Measurements from ENCODE around the gene RPS13.
"Not testable (repeated sequence)": the region's sequence is repeated elsewhere in the genome, so short reads cannot be mapped to it uniquely, and the experiment has no call there.

Gene RPS13

DNA sequence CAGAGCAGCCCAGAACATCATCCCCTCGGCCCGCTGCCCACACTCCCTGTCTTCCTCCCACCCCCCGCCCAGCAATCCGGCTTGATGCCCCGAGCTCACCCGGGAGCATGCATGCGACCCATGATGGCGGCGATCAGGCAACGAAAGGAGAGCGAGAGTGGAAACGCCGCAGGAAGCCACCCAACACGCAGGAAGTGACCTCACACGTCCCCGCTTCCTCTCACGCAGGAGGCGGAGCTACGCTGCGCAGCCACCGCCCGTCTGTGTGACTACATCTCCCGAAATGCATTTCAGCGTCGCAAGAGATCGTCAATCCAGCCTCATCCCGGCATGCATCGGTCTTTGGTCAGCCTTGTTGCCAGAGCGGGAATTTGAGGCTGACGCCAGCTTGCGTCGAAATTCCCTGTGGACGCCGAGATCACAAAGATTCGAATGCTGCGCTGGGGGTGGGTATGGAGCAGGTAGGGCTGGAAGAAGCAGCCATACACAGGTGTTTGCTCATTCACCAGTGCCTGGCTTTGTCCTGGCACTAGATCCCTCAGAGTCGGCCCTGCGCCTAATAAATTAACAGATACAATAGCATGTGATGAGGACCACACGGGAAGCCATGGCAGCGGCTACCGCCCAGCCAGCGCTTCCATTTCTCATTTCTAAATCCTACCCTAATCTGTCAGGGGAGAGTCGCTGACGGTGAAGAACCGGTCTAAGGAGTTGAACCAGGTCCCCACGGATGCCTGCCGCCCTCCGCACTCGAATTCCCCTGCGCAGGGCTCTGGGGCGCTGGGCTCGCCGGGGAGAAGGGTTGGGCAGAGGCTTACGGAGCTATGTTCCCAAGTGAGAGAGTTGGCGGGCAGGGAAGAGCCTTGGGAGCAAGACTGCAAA lies at the start of gene RPS13:
Gene RPS13 (minus strand): TSS at position 148 of the 882 bp plus-strand sequence. CDS start 26 bp downstream, at position 122.
- peak; percentile 93 for DNase-seq (ENCODE audit: low read depth)

DNA sequence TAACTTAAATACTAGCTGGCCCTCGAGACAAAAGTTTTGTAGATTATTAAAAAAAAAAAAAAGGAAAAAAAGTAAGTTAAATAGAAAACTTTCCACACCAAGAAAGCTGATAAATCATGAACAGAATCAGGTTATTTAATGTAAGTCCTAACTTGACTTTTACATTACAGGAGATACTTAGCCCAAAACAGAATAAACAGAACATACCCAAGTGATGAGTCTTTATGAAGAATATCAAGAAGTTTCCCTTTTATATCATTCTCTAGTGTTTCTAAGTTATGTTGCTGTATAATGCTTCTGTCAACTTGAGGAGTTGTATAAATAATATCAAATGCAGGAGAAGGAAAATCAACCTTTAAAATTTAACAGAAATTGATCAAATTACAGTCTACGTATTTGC lies 44.5 kb upstream of the RPS13 start:
- DNase-seq (ENCODE audit: low read depth), result no peak

DNA sequence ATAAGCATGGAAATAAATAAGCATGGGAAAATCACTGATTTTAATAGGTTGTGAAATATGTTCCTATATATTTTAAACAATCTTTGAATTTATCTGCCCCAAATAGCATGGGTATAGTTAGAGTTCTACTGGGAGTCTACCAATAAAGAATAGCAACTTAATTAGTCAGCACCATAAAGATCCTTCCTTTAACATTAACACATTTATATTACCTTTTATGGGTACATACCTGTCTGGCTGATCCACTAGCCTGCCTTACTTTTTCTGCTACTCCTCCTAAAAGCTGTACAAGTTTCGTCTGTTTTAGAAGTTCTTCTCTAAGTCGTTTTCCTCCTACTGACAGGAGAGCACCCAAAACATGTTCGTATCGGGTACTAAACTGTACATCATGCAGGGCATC lies 39.8 kb upstream of the RPS13 start:
- no peak for DNase-seq (ENCODE audit: low read depth)

DNA sequence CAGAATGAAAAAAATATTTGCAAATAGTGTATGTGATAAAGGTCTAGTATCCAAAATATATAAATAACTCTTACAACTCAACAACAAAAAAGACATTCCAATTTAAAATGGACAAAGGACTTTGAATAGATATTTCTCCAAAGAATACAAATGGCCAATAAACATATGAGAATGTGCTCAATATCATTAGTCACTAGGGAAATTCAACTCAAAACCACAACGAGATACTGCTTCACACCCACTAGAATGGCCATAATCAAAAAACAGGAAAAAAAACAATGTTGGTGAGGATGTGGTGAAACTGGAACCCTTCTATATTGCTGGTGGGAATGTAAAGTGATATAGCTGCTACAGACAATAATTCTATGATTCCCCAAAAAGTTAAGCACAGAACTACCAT lies 38.6 kb upstream of the RPS13 start:
- DNase-seq (ENCODE audit: low read depth), result no peak

DNA sequence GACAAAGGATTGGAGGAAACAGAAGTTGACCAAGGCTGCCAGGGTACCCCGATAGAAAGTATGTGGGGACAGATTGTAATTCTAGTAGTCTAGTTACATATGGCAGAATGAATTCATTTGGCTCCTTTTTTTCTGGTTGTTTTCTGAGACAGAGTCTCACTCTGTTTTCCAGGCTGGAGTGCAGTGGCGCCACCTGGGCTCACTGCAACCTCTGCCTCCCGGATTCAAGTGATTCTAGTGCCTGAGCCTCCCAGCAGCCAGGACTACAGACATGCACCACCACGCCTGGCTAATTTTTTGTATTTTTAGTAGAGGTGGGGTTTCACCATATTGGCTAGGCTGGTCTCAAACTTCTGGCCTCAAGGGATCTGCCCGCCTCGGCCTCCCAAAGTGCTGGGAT lies 30.3 kb upstream of the RPS13 start:
- DNase-seq (ENCODE audit: low read depth), result not testable (repeated sequence)

DNA sequence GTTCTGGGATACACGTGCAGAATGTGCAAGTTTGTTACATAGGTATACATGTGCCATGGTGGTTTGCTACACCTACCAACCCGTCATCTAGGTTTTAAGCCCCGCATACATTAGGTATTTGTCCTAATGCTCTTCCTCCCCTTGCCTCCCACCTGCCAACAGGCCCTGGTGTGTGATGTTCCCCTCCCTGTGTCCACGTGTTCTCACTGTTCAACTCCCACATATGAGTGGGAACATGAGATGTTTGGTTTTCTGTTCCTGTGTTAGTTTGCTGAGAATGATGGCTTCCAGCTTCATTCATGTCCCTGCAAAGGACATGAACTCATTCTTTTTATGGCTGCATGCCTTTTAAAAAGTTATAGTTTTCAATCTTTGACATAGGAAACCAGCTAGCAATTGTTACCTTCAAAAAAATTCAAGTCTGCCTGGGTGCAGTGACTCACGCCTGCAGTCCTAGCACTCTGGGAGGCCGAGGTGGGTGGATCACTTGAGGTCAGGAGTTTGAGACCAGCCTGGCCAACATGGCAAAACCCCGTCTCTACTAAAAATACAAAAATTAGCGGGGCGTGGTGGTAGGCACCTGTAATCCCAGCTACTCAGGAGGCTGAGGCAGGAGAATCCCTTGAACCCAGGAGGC lies 28.1 kb upstream of the RPS13 start:
- DNase-seq (ENCODE audit: low read depth), result not testable (repeated sequence)

DNA sequence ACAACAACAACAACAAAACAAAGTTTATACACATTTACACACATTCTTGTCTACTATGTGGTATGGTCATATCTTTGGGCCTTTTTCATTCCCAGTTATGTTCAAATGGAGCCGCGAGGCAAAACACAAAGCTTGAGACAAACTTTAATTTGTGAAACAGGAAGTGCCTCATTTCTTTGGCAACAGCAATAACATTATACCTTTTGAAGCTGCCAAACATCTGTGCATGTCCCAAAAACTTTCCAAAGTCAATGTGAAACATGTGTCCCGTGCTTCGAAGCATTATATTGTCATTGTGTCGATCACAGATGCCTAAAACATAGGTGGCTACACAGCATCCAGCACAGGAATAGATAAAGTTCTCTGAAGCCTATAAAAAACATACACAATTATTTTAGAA lies 25.0 kb upstream of the RPS13 start:
- DNase-seq (ENCODE audit: low read depth), result no peak

DNA sequence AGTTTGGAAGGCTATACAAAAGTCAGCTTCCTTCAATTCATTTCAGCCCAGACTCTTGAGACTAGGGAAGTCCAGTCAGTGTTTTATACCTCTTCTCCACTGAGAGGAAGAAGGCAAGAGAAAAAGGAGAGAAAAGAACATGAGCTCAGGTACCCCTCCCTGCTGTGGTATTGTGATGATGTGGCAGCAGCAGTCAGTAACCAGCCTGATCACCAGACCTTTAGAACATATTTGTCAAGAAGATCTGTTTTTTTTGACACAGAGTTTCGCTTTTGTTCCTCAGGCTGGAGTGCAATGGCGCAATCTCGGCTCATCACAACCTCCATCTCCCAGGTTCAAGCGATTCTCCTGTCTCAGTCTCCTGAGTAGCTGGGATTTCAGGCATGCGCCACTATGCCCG lies 21.2 kb upstream of the RPS13 start:
- no peak for DNase-seq (ENCODE audit: low read depth)

DNA sequence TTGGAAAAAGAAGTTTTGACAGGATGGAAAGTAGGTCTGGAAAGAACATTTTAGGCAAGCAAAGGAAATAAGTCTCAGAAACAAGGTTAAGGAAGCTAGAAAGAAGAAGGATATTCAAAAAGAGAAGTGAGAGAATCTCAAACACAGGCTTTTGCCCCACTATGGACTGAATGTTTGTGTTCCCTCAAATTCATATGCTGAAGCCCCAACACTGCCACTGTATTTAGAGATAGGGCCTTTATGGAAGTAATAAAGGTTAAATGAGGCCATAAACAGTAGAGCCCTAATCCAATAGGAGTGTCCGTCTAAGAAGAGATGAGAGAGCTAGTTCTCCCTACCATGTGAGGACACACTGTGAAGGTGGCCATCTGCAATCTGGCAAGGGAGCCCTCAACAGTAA lies 20.6 kb upstream of the RPS13 start:
- DNase-seq (ENCODE audit: low read depth), result no peak

DNA sequence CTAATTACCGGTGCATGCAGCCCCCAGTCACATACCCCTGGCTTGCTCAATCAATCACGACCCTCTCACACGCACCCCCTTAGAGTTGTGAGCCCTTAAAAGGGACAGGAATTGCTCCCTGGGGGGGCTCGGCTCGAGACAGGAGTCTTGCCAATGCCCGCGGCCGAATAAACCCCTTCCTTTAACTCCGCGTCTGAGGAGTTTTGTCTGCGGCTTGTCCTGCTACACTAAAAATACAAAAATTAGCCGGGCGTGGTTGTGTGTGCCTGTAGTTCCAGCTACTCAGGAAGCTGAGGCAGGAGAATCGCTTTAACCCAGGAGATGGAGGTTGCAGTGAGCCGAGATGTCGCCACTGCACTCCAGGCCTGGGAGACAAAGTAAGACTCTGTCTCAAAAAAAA lies 8.5 kb upstream of the RPS13 start:
- not testable (repeated sequence) for DNase-seq (ENCODE audit: low read depth)

DNA sequence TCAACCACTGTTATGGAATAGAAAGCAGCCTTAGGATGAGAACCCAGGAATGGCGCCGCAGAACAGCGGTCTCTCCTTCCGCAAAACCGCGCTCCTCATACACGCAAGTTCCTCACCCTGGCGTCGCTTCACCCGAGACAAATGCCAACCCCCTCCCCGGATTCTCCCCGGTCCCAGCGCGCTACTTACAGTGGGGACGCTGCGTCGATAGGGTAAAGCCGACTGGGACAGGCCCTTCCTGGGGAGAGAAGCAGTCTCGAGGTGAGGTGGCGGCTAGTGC lies 287 bp downstream of the RPS13 start:
- DNase-seq (ENCODE audit: low read depth), result no peak

DNA sequence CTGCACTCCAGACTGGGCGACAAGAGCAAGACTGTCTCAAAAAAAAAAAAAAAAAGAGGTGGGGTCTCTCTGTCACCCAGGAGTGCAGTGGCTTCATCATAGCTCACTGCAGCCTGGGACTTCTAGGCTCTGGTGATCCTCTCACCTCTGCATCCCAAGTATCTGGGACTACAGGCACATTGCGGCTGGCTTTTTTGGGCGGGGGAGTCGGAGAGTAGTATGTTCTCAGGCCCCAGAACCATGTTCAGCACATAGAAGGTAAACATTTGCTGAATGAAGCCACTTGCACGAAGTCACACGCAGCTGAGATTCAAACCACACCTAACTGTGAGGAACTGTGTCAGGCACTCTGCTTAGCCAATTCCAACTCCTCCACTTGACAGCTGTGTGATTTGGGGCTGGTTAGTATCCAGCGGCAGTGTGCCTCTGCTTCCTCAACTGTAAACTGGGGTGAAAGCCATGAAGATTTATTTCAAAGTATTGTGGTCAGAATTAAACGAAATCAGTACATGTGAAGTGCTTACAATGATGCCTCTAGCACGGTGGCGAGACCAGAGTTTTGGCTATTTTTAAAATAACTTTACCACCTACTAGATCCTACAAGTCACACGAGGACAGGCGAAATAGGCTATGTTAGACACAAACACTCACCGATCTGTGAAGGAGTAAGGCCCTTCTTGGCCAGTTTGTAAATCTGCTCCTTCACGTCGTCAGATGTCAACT lies 789 bp downstream of the RPS13 start:
- no peak for DNase-seq (ENCODE audit: low read depth)

DNA sequence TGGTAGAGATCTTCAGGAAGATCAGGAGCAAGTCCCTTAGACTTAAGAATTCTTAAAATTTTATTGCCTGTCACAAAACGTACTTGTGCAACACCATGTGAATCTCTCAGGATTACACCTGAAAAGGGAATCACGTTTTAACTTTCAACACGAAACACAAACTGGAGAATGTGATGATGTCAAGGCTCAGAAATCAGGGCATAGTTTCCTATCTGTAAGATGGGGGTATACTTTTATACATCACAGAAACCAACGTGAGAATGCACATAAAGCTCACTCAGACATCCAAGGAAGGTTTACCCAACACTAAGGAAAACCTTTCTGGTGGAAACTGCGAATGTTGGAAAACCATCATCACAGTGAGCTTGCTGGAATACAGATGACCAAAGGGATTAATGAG lies 2.0 kb downstream of the RPS13 start:
- DNase-seq (ENCODE audit: low read depth), result no peak

DNA sequence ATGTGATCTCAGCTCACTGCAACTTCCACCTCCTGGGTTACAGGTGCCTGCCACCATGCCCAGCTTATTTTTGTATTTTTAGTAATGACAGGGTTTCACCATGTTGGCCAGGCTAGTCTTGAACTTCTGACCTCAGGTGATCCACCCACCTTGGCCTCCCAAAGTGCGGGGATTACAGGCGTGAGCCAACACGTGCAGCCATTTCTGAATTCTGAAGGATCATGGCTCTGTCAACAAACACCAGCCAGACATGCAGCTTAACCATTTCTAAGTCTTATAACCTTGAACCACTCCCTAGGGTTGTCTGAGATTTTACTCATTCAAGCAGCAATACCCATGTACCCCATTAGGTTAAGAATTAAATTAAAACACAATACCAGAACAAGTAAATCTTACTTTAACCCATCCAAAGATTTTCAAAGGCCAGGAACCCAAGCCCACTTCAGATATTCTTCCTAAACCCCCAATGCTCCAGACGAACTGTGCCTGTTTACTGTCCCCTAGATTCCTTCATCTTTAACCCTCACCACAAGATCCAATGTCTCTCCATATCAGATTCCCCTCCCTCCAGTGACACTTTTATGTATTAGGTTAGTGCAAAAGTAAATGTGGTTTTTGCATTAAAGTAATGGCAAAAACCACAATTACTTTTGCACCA lies 4.0 kb downstream of the RPS13 start:
- no peak for DNase-seq (ENCODE audit: low read depth)

DNA sequence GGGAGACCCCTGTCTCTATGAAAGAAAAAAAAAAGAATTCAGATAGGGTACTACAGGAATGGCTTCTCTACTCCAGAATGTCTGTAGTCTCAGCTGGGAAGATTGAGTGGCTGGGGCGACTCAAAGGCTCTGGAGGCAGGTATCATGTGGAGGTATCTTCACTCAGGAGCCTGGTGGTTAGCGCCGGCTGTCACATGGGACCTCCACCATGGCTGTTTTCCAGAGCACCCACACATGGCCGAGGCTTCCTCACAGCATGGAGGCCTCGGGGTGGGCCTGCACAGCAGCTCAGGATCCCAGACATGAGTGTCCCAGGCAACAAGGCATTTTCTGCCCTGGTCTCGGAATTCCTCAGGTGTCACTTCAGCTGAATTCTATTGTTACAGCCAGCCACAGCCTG lies 10.1 kb downstream of the RPS13 start:
- DNase-seq (ENCODE audit: low read depth), result no peak

DNA sequence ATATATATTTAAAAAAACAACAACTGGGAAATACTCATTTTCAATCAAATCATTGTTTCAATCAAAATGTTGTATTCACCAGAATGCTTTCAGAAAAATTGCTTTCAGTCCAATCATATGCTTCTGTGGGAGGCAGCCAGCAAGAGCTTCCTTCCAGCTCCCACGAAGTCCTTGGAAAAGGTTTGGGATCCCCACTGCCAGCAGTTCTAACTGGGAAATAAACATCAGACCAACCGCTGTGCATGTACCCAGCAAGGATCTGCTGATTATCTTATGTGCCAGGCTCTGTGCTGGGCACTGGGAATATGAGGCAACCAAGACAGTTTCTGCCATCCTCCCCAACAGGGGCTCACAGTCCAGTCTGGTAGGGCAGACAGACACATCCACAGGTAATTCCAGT lies 10.8 kb downstream of the RPS13 start:
- no peak for DNase-seq (ENCODE audit: low read depth)

DNA sequence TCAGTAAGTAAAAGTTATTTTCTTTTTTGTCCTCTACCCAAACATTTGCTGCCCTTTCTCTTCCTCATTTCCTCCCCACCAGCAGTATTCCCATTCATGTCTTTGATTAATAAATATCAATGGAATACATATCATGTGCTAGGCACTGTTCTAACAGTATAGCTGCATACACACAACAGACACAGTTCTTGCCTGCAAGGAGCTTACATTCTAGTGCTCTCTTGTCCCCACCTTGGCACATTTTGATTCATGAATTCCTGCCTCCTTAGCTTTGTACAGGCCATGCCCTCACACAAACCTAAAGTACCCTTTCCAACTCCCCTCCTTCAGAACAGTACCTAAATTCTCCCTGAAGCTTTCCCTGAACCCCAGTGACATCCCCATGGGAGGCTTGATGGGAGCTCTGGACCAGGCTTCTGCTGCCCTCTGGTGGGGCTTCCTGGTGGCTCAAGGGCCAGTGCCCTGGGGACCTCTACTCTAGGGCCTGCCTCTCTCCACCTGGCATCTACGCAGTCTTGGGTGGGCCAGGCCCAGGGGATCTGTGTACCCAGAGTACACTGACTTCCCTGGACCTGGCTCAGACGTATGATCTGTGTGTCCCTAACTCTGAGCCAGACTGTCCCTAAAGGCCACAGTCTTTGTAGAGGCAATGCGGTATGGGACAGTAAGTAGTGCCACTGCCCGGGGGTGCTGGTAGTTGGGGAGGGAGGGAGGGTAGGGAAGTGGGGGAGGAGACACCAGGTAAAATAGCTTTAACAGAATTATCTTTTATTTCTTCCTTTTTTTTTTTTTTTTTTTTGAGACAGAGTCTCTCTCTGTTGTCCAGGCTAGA lies 14.1 kb downstream of the RPS13 start:
- DNase-seq (ENCODE audit: low read depth), result peak; percentile 33

DNA sequence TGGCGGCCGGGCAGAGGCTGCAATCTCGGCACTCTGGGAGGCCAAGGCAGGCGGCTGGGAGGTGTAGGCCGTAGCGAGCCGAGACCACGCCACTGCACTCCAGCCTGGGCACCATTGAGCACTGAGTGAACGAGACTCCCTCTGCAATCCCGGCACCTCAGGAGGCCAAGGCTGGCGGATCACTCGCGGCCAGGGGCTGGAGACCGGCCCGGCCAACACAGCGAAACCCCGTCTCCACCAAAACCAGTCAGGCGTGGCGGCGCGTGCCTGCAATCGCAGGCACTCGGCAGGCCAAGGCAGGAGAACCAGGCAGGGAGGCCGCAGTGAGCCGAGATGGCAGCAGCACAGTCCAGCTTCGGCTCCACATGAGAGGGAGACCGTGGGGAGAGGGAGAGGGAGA lies 26.3 kb downstream of the RPS13 start:
- not testable (repeated sequence) for DNase-seq (ENCODE audit: low read depth)

DNA sequence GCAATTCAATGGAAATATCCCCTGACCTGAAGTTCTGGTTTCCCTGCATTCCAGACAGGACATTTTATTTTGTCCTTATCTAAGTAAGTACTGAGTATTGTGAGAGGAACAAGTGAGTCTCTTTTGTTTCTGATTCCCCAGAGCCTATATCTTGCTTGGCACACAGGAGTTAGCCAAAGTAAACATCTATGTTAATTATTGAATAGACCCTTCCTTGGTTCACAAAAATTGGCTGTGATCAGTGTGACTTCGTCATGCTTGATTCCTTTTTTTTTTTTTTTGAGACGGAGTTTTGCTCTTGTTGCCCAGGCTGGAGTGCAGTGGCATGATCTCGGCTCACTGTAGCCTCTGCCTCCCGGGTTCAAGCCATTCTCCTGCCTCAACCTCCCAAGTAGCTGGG lies 29.0 kb downstream of the RPS13 start:
- not testable (repeated sequence) for DNase-seq (ENCODE audit: low read depth)

DNA sequence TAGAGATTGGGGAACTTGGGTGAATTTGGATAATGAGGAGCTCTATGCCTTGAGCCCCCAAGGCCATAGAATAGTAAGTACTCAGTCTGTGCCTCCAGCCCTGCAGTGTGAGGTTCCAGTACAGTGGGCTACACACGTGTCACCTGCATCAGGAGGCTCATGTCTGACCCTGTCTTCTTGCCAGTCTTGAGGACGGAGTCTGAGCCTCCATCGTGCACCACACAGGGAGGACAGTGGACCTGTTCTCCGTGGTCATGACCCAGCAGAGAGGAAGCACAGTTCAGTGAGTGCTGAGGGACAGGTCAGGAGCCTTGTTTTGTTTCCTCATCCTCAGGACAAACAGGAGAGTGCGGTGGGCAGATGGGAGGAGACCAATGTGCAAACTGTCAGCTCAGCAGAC lies 30.8 kb downstream of the RPS13 start:
- DNase-seq (ENCODE audit: low read depth), result no peak

Measured in activated T-helper 9 cell treated with anti-CD3 and anti-CD28 coated beads, Interleukin-2, amount 50 U/mL, for 16 hours (primary cell).